HEK293 (cell line): ENCODE data around the gene TMEM61.

Experiments used
- CTCF ChIA-PET: fragments of 350-600 bp; formaldehyde crosslinking; extraction: SDS; loops from one replicate; lab custom pipeline; 2021; ENCODE audit warnings: antibody characterized with exemption; lab: Yijun Ruan, JAX
- POLR2A ChIA-PET: fragments of 300-600 bp; formaldehyde crosslinking; extraction: SDS; loops from one replicate; lab custom pipeline; 2020; ENCODE audit warnings: antibody characterized with exemption, inconsistent platforms; lab: Yijun Ruan, JAX
- H3K27ac ChIP-seq: fragments of 200-500 bp; sonication (Bioruptor generic); 2 replicates; pipeline ENCODE4 v1.5.1; 2014; ENCODE audit warnings: low read depth, low read length, control low read depth, inconsistent platforms; ENCODE audit errors: extremely low read depth
- H3K36me3 ChIP-seq, 2 experiments: fragments of 200-500 bp in 1 of 2; sonication (Bioruptor generic) in 1 of 2; 1 replicate in 1 of 2; 2 replicates in 1 of 2; pipeline ENCODE4 v1.5.1; 2014 to 2017; ENCODE audit warnings: inconsistent platforms in 2 of 2, low read length in 2 of 2; ENCODE audit not compliant: control insufficient read depth in 2 of 2, insufficient read depth in 1 of 2
- H3K4me1 ChIP-seq: fragments of 200-500 bp; sonication (Bioruptor generic); 2 replicates; pipeline ENCODE4 v1.5.1; 2014; ENCODE audit warnings: mild to moderate bottlenecking, low read length, inconsistent platforms; ENCODE audit not compliant: control insufficient read depth, insufficient read depth
- H3K4me3 ChIP-seq: 2 replicates; pipeline ENCODE4 v1.5.1; 2011; ENCODE audit warnings: low read depth, mild to moderate bottlenecking, control low read depth, low read length, moderate library complexity
- H3K9me3 ChIP-seq: fragments of 200-500 bp; sonication (Bioruptor generic); 2 replicates; pipeline ENCODE4 v1.5.1; 2014; ENCODE audit warnings: low read depth, low read length, inconsistent platforms; ENCODE audit not compliant: control insufficient read depth, insufficient read depth
- ZBTB44 ChIP-seq: fragments of 450-650 bp; IDR thresholded peaks from 2 replicates; pipeline ENCODE4 v1.5.1; 2018; ENCODE audit warnings: missing biosample characterization, mild to moderate bottlenecking, missing genetic modification characterization
- ZEB2 ChIP-seq: fragments of 450-650 bp; formaldehyde crosslinking; IDR thresholded peaks from 2 replicates; pipeline ENCODE4 v1.5.1; 2016; ENCODE audit warnings: missing biosample characterization, missing genetic modification characterization
- ZNF112 ChIP-seq: fragments of 450-650 bp; formaldehyde crosslinking; IDR thresholded peaks from 2 replicates; pipeline ENCODE4 v1.5.0; 2017; ENCODE audit warnings: missing biosample characterization, missing genetic modification characterization
- ZNF132 ChIP-seq: fragments of 450-650 bp; formaldehyde crosslinking; IDR thresholded peaks from 2 replicates; pipeline ENCODE4 v1.5.1; 2017; ENCODE audit warnings: missing biosample characterization, missing genetic modification characterization, borderline replicate concordance
- ZNF157 ChIP-seq: fragments of 450-650 bp; formaldehyde crosslinking; IDR thresholded peaks from 2 replicates; pipeline ENCODE4 v1.5.1; 2016; ENCODE audit warnings: missing biosample characterization, missing genetic modification characterization
- ZNF16 ChIP-seq: fragments of 450-650 bp; formaldehyde crosslinking; IDR thresholded peaks from 2 replicates; pipeline ENCODE4 v1.5.1; 2016; ENCODE audit warnings: low read depth, missing biosample characterization, missing genetic modification characterization
- ZNF302 ChIP-seq: fragments of 450-650 bp; formaldehyde crosslinking; IDR thresholded peaks from 2 replicates; pipeline ENCODE4 v1.5.1; 2016; ENCODE audit warnings: missing biosample characterization, missing genetic modification characterization, low read depth
- ZNF311 ChIP-seq: fragments of 450-650 bp; formaldehyde crosslinking; IDR thresholded peaks from 2 replicates; pipeline ENCODE4 v1.5.1; 2017; ENCODE audit warnings: missing biosample characterization, missing genetic modification characterization, borderline replicate concordance
- ZNF341 ChIP-seq: fragments of 450-650 bp; formaldehyde crosslinking; IDR thresholded peaks from 2 replicates; pipeline ENCODE4; 2016; ENCODE audit warnings: low read depth, missing biosample characterization, missing genetic modification characterization
- ZNF585B ChIP-seq: fragments of 450-650 bp; formaldehyde crosslinking; IDR thresholded peaks from 2 replicates; pipeline ENCODE4 v1.5.1; 2016; ENCODE audit warnings: missing biosample characterization, missing genetic modification characterization
- ZNF600 ChIP-seq: fragments of 450-650 bp; formaldehyde crosslinking; IDR thresholded peaks from 2 replicates; pipeline ENCODE4 v1.5.1; 2016; ENCODE audit warnings: missing biosample characterization, missing genetic modification characterization
- ZNF624 ChIP-seq: fragments of 450-650 bp; formaldehyde crosslinking; IDR thresholded peaks from 2 replicates; pipeline ENCODE4 v1.5.1; 2017; ENCODE audit warnings: missing biosample characterization, missing genetic modification characterization
- ZNF664 ChIP-seq: fragments of 450-650 bp; formaldehyde crosslinking; IDR thresholded peaks from 2 replicates; pipeline ENCODE4 v1.5.1; 2016; ENCODE audit warnings: missing biosample characterization, missing genetic modification characterization
- ZNF837 ChIP-seq: fragments of 450-650 bp; formaldehyde crosslinking; IDR thresholded peaks from 2 replicates; pipeline ENCODE4 v1.5.1; 2016; ENCODE audit warnings: missing biosample characterization, missing genetic modification characterization
- TF ChIP-seq, protein P1 (sequence below): fragments of 450-650 bp; formaldehyde crosslinking; conservative IDR thresholded peaks from 2 replicates; pipeline ENCODE4 v1.5.1; 2016; ENCODE audit warnings: low read depth, missing biosample characterization, missing genetic modification characterization
- TF ChIP-seq, protein P2 (sequence below): fragments of 450-650 bp; IDR thresholded peaks from 2 replicates; pipeline ENCODE4 v1.5.1; 2018; ENCODE audit warnings: missing biosample characterization, missing genetic modification characterization
- TF ChIP-seq, protein P3 (sequence below): fragments of 450-650 bp; formaldehyde crosslinking; conservative IDR thresholded peaks from 2 replicates; pipeline ENCODE4 v1.5.1; 2016; ENCODE audit warnings: low read depth, missing biosample characterization, missing genetic modification characterization
- TF ChIP-seq, protein P4 (sequence below): fragments of 450-650 bp; formaldehyde crosslinking; IDR thresholded peaks from 2 replicates; pipeline ENCODE4 v1.5.1; 2016; ENCODE audit warnings: missing biosample characterization, missing genetic modification characterization, borderline replicate concordance
- TF ChIP-seq, protein P5 (sequence below): sonication (generic); formaldehyde crosslinking; IDR thresholded peaks from 2 replicates; pipeline ENCODE4 v1.8.1; 2022; ENCODE audit warnings: mild to moderate bottlenecking, moderate library complexity, missing genetic modification reagents

Gene TMEM61

GRCh38 chr1:55010887-55011217 lies 30.4 kb downstream of the TMEM61 start (continued):
- no peak for TF ChIP-seq ZNF664 (tag by site-specific recombination)
- TF ChIP-seq ZNF600 (tag by site-specific recombination): no peak
- TF ChIP-seq, protein P1, sequence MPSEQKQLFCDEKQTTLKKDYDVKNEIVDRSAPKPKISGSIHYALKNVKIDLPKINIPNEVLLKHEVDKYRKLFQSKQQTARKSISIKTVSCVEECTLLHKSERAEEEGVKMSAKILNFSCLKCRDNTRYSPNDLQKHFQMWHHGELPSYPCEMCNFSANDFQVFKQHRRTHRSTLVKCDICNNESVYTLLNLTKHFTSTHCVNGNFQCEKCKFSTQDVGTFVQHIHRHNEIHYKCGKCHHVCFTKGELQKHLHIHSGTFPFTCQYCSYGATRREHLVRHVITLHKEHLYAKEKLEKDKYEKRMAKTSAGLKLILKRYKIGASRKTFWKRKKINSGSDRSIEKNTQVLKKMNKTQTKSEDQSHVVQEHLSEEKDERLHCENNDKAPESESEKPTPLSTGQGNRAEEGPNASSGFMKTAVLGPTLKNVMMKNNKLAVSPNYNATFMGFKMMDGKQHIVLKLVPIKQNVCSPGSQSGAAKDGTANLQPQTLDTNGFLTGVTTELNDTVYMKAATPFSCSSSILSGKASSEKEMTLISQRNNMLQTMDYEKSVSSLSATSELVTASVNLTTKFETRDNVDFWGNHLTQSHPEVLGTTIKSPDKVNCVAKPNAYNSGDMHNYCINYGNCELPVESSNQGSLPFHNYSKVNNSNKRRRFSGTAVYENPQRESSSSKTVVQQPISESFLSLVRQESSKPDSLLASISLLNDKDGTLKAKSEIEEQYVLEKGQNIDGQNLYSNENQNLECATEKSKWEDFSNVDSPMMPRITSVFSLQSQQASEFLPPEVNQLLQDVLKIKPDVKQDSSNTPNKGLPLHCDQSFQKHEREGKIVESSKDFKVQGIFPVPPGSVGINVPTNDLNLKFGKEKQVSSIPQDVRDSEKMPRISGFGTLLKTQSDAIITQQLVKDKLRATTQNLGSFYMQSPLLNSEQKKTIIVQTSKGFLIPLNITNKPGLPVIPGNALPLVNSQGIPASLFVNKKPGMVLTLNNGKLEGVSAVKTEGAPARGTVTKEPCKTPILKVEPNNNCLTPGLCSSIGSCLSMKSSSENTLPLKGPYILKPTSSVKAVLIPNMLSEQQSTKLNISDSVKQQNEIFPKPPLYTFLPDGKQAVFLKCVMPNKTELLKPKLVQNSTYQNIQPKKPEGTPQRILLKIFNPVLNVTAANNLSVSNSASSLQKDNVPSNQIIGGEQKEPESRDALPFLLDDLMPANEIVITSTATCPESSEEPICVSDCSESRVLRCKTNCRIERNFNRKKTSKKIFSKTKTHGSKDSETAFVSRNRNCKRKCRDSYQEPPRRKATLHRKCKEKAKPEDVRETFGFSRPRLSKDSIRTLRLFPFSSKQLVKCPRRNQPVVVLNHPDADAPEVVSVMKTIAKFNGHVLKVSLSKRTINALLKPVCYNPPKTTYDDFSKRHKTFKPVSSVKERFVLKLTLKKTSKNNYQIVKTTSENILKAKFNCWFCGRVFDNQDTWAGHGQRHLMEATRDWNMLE (tag by site-specific recombination): no peak
- no peak for TF ChIP-seq ZNF16 (tag by site-specific recombination)
- TF ChIP-seq ZNF311 (tag by site-specific recombination): no peak
- TF ChIP-seq, protein P2, sequence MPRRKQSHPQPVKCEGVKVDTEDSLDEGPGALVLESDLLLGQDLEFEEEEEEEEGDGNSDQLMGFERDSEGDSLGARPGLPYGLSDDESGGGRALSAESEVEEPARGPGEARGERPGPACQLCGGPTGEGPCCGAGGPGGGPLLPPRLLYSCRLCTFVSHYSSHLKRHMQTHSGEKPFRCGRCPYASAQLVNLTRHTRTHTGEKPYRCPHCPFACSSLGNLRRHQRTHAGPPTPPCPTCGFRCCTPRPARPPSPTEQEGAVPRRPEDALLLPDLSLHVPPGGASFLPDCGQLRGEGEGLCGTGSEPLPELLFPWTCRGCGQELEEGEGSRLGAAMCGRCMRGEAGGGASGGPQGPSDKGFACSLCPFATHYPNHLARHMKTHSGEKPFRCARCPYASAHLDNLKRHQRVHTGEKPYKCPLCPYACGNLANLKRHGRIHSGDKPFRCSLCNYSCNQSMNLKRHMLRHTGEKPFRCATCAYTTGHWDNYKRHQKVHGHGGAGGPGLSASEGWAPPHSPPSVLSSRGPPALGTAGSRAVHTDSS: no peak
- no peak for TF ChIP-seq ZNF585B (tag by site-specific recombination)
- no peak for TF ChIP-seq ZNF157
- TF ChIP-seq, protein P3, sequence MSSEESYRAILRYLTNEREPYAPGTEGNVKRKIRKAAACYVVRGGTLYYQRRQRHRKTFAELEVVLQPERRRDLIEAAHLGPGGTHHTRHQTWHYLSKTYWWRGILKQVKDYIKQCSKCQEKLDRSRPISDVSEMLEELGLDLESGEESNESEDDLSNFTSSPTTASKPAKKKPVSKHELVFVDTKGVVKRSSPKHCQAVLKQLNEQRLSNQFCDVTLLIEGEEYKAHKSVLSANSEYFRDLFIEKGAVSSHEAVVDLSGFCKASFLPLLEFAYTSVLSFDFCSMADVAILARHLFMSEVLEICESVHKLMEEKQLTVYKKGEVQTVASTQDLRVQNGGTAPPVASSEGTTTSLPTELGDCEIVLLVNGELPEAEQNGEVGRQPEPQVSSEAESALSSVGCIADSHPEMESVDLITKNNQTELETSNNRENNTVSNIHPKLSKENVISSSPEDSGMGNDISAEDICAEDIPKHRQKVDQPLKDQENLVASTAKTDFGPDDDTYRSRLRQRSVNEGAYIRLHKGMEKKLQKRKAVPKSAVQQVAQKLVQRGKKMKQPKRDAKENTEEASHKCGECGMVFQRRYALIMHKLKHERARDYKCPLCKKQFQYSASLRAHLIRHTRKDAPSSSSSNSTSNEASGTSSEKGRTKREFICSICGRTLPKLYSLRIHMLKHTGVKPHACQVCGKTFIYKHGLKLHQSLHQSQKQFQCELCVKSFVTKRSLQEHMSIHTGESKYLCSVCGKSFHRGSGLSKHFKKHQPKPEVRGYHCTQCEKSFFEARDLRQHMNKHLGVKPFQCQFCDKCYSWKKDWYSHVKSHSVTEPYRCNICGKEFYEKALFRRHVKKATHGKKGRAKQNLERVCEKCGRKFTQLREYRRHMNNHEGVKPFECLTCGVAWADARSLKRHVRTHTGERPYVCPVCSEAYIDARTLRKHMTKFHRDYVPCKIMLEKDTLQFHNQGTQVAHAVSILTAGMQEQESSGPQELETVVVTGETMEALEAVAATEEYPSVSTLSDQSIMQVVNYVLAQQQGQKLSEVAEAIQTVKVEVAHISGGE (tag by site-specific recombination): no peak
- TF ChIP-seq, all 188 proteins: peak for 0

- H3K9me3 ChIP-seq: no peaks in the 10 kb centered on the region
- CTCF ChIA-PET: interaction anchor here (1.7 kb wide), 1 partner anchor 10 kb away, joined by 13 read pairs; no protein-coding TSS in a partner anchor
- H3K36me3 ChIP-seq: no peaks in the 10 kb centered on the region
- H3K27ac ChIP-seq: no peak overlapping the region
- H3K4me3 ChIP-seq: no peak overlapping the region
- POLR2A ChIA-PET: no interaction called here
- TF ChIP-seq, protein P4, sequence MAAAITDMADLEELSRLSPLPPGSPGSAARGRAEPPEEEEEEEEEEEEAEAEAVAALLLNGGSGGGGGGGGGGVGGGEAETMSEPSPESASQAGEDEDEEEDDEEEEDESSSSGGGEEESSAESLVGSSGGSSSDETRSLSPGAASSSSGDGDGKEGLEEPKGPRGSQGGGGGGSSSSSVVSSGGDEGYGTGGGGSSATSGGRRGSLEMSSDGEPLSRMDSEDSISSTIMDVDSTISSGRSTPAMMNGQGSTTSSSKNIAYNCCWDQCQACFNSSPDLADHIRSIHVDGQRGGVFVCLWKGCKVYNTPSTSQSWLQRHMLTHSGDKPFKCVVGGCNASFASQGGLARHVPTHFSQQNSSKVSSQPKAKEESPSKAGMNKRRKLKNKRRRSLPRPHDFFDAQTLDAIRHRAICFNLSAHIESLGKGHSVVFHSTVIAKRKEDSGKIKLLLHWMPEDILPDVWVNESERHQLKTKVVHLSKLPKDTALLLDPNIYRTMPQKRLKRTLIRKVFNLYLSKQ (tag by site-specific recombination): no peak
- TF ChIP-seq ZNF837 (tag by site-specific recombination) (no peak), ZEB2 (no peak), ZNF341 (tag by site-specific recombination) (no peak), ZNF112 (tag by site-specific recombination) (no peak), ZNF624 (tag by site-specific recombination) (no peak), ZNF16 (tag by site-specific recombination) (no peak), ZBTB44 (tag by site-specific recombination) (no peak), ZNF132 (no peak), ZNF302 (tag by site-specific recombination) (no peak)
- TF ChIP-seq, protein P5, sequence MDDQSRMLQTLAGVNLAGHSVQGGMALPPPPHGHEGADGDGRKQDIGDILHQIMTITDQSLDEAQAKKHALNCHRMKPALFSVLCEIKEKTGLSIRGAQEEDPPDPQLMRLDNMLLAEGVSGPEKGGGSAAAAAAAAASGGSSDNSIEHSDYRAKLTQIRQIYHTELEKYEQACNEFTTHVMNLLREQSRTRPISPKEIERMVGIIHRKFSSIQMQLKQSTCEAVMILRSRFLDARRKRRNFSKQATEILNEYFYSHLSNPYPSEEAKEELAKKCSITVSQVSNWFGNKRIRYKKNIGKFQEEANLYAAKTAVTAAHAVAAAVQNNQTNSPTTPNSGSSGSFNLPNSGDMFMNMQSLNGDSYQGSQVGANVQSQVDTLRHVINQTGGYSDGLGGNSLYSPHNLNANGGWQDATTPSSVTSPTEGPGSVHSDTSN: no peak
- H3K4me1 ChIP-seq: no peaks in the 10 kb centered on the region
These were observed 32.2 kb downstream of the TMEM61 start for GRCh38 chr1:55012661-55013060.
